ENCODE results near the gene ATP2C1.

ATP2C1 gene

GRCh38 chr3:131053043-131053859 is 159.4 kb downstream of the ATP2C1 start:
- no peak for DNase-seq
